PC-3 (cell line): ENCODE measurements around the gene OR56A5. TPM values are rescaled to one million over a fixed set of nuclear protein-coding genes. Genes with fewer than 3 reads are reported as not detected.

Experiments
- ATAC-seq: fragments of 200-7000 bp; cut with Tn5 transposase; 2 replicates; pipeline ENCODE4 v1.9.1; 2020; ENCODE audit warnings: mild to moderate bottlenecking, moderate library complexity
- BruUV-seq: library from RNA; stranded (reverse); fragments of 400-500 nt; replicated peaks from 2 replicates; lab custom pipeline; 2021; lab: Mats Ljungman, UMichigan
- CTCF ChIA-PET: fragments of 300-600 bp; sonication (Branson Sonifier 250); formaldehyde crosslinking; loops from one replicate; lab custom pipeline; 2022; ENCODE audit warnings: antibody characterized with exemption; lab: Charles Lee
- POLR2A ChIA-PET: fragments of 300-600 bp; sonication (Branson Sonifier 250); formaldehyde crosslinking; loops from one replicate; lab custom pipeline; 2022; ENCODE audit warnings: antibody characterized with exemption; ENCODE audit not compliant: unreplicated experiment; lab: Charles Lee
- DNase-seq: peaks from one replicate; pipeline ENCODE4 v3.0.0-alpha.2; 2015
- H2AFZ ChIP-seq: fragments of 300-600 bp; sonication (generic); 2 replicates; pipeline ENCODE4 v1.6.0; 2016; ENCODE audit warnings: antibody characterized with exemption, low read length
- H3F3A ChIP-seq: fragments of 300-600 bp; sonication (generic); one replicate; pipeline ENCODE4 v1.6.0; 2017; ENCODE audit warnings: antibody characterized with exemption, low read length, control low read depth, mild to moderate bottlenecking; ENCODE audit not compliant: unreplicated experiment
- H3K27ac ChIP-seq: fragments of 300-600 bp; sonication (generic); 2 replicates; pipeline ENCODE4 v1.5.1; 2016; ENCODE audit warnings: mild to moderate bottlenecking, low read length
- H3K27me3 ChIP-seq: fragments of 300-600 bp; sonication (generic); 2 replicates; pipeline ENCODE4 v1.6.1; 2016; ENCODE audit warnings: low read length, mixed read lengths
- H3K36me3 ChIP-seq: fragments of 300-600 bp; sonication (generic); 2 replicates; pipeline ENCODE4 v1.6.1; 2016; ENCODE audit warnings: low read depth, mixed run types, low read length, mixed read lengths
- H3K4me1 ChIP-seq: fragments of 300-600 bp; sonication (generic); 2 replicates; pipeline ENCODE4 v1.5.1; 2016; ENCODE audit warnings: low read length; ENCODE audit not compliant: insufficient read depth
- H3K4me2 ChIP-seq: fragments of 300-600 bp; sonication (generic); 2 replicates; pipeline ENCODE4 v1.6.0; 2016; ENCODE audit warnings: low read length
- H3K4me3 ChIP-seq: fragments of 300-600 bp; sonication (generic); 2 replicates; pipeline ENCODE4 v1.5.1; 2016; ENCODE audit warnings: mild to moderate bottlenecking, low read length, mixed read lengths
- H3K79me2 ChIP-seq: fragments of 300-600 bp; sonication (generic); 2 replicates; pipeline ENCODE4 v1.6.1; 2017; ENCODE audit warnings: low read length, mixed read lengths
- H3K9ac ChIP-seq: fragments of 300-600 bp; sonication (generic); 2 replicates; pipeline ENCODE4 v1.6.0; 2016; ENCODE audit warnings: mild to moderate bottlenecking, low read length
- H3K9me2 ChIP-seq: fragments of 300-600 bp; sonication (generic); replicated peaks from 2 replicates; pipeline ENCODE4 v1.6.1; 2016; ENCODE audit warnings: mixed run types, low read length, mixed read lengths
- H3K9me3 ChIP-seq: fragments of 300-600 bp; sonication (generic); 2 replicates; pipeline ENCODE4 v1.6.1; 2016; ENCODE audit warnings: low read length, mixed read lengths
- H4K20me1 ChIP-seq: fragments of 300-600 bp; sonication (generic); 2 replicates; pipeline ENCODE4 v1.6.1; 2016; ENCODE audit warnings: low read length, mixed read lengths
- CTCF ChIP-seq: fragments of 300-600 bp; sonication (generic); conservative IDR thresholded peaks from 2 replicates; pipeline ENCODE4 v1.5.1; 2017; ENCODE audit warnings: antibody characterized with exemption, low read depth, mild to moderate bottlenecking, low read length
- EZH2 ChIP-seq: fragments of 300-600 bp; sonication (generic); IDR thresholded peaks from one replicate; pipeline ENCODE4 v1.6.1; 2017; ENCODE audit warnings: antibody characterized with exemption, mild to moderate bottlenecking, low read length; ENCODE audit not compliant: unreplicated experiment
- EZH2phosphoT487 ChIP-seq: fragments of 300-600 bp; sonication (generic); IDR thresholded peaks from 2 replicates; pipeline ENCODE4 v1.6.1; 2018; ENCODE audit warnings: mild to moderate bottlenecking, antibody characterized with exemption, low read length, borderline replicate concordance
- intact Hi-C: fragments of 100-400 bp; cut with micrococcal nuclease; formaldehyde crosslinking; loops from 2 replicates; pipeline ENCODE4 v1.9.0; 2023
- total RNA-seq: library from RNA; depleted of rRNA; stranded (reverse); fragments of >200 nt; gene quantifications from 2 replicates; pipeline ENCODE4 v1.2.3, GENCODE V29; 2014

The OR56A5 gene
- total RNA-seq, 1 experiment from 2014 or later, result not detected

GRCh38 chr11:5932671-5933070 lies 35.6 kb downstream of the OR56A5 start:
- no TSS peak for BruUV-seq

GRCh38 chr11:5931061-5931460 lies 37.2 kb downstream of the OR56A5 start:
- intact Hi-C loops, result no loop called here
- POLR2A ChIA-PET, result no interaction called here
- BruUV-seq, result no TSS peak

More at GRCh38 chr11:5932671-5933070, 35.6 kb downstream of the OR56A5 start:
- no peaks in the 10 kb centered on the region for H3K9me2 ChIP-seq
- DNase-seq, result no peak
- H3K4me3 ChIP-seq, result no peak overlapping the region
- H3K9ac ChIP-seq, result no peak overlapping the region
- ChIA-PET CTCF (no interaction called here), POLR2A (no interaction called here)
- H3K27me3 ChIP-seq, result no peaks in the 10 kb centered on the region
- no peaks in the 10 kb centered on the region for H3K9me3 ChIP-seq
- no peaks in the 10 kb centered on the region for H3K36me3 ChIP-seq
- H3K4me1 ChIP-seq, result no peaks in the 10 kb centered on the region
- no peaks in the 10 kb centered on the region for H3F3A ChIP-seq
- intact Hi-C loops, result no loop called here
- H4K20me1 ChIP-seq, result no peaks in the 10 kb centered on the region
- ATAC-seq, result no peak
- no peak overlapping the region for H3K4me2 ChIP-seq
- TF ChIP-seq EZH2 (no peak), CTCF (no peak), EZH2phosphoT487 (no peak)
- H3K27ac ChIP-seq, result no peak overlapping the region
- no peaks in the 10 kb centered on the region for H3K79me2 ChIP-seq
- H2AFZ ChIP-seq, result no peak overlapping the region

More at GRCh38 chr11:5931061-5931460, 37.2 kb downstream of the OR56A5 start:
- Histone ChIP-seq H3K4me1 (no peaks in the 10 kb centered on the region), H3K4me3 (no peak overlapping the region), H3F3A (no peaks in the 10 kb centered on the region), H3K9me2 (no peaks in the 10 kb centered on the region), H3K9me3 (no peaks in the 10 kb centered on the region), H3K9ac (no peak overlapping the region), H4K20me1 (no peaks in the 10 kb centered on the region), H3K27me3 (no peaks in the 10 kb centered on the region), H3K79me2 (no peaks in the 10 kb centered on the region), H3K27ac (no peak overlapping the region), H3K36me3 (no peaks in the 10 kb centered on the region), H2AFZ (no peak overlapping the region), H3K4me2 (no peak overlapping the region)
- CTCF ChIA-PET, result no interaction called here
- ATAC-seq, result no peak
- TF ChIP-seq CTCF (no peak), EZH2 (no peak), EZH2phosphoT487 (no peak)
- DNase-seq, result no peak
